SK-N-SH treated with all-trans-retinoic acid at 6 μM for 48 hours (cell line): Measurements from ENCODE around the gene GPC6.

Source experiments
- ARNTL ChIP-seq: fragments of 450-650 bp; formaldehyde crosslinking; IDR thresholded peaks from 2 replicates; pipeline ENCODE4 v1.5.0; 2020; ENCODE audit warnings: low read depth, mild to moderate bottlenecking, moderate library complexity, borderline replicate concordance
- BACH2 ChIP-seq: fragments of 250-450 bp; sonication (Bioruptor Pico); IDR thresholded peaks from 2 replicates; pipeline ENCODE4 v1.9.0; 2021; ENCODE audit warnings: mild to moderate bottlenecking, borderline replicate concordance
- CREB5 ChIP-seq: fragments of 250-450 bp; sonication (Bioruptor Pico); IDR thresholded peaks from 2 replicates; pipeline ENCODE4 v1.5.1; 2020; ENCODE audit warnings: low read depth, mild to moderate bottlenecking, moderate library complexity
- ESRRG ChIP-seq: fragments of 250-450 bp; sonication (Bioruptor Pico); IDR thresholded peaks from 2 replicates; pipeline ENCODE4 v1.6.1; 2021; ENCODE audit warnings: mild to moderate bottlenecking
- ISL1 ChIP-seq: fragments of 250-450 bp; sonication (Bioruptor Pico); IDR thresholded peaks from 2 replicates; pipeline ENCODE4 v2.1.2; 2022; ENCODE audit warnings: mild to moderate bottlenecking, moderate library complexity
- PATZ1 ChIP-seq: fragments of 250-450 bp; sonication (Bioruptor Pico); IDR thresholded peaks from 2 replicates; pipeline ENCODE4 v1.8.0; 2020; ENCODE audit warnings: mild to moderate bottlenecking, moderate library complexity, borderline replicate concordance
- PPARA ChIP-seq: fragments of 250-450 bp; sonication (Bioruptor Pico); IDR thresholded peaks from 2 replicates; pipeline ENCODE4 v1.5.0; 2020; ENCODE audit warnings: mild to moderate bottlenecking, borderline replicate concordance
- RARB ChIP-seq: fragments of 250-450 bp; sonication (Bioruptor Pico); IDR thresholded peaks from 2 replicates; pipeline ENCODE4 v1.8.0; 2021; ENCODE audit warnings: mild to moderate bottlenecking, moderate library complexity
- TOX ChIP-seq: fragments of 250-450 bp; sonication (Bioruptor Pico); IDR thresholded peaks from 2 replicates; pipeline ENCODE4 v1.8.0; 2021; ENCODE audit warnings: mild to moderate bottlenecking, moderate library complexity, borderline replicate concordance
- ZFP3 ChIP-seq: fragments of 250-450 bp; sonication (Bioruptor Pico); IDR thresholded peaks from 2 replicates; pipeline ENCODE4 v1.5.0; 2020; ENCODE audit warnings: mild to moderate bottlenecking, moderate library complexity

GRCh38 chr13:94199135-94199534, 972.5 kb downstream of the GPC6 start:
- TF ChIP-seq PATZ1 (CRISPR knock-in tag): no peak
- TF ChIP-seq ESRRG (CRISPR knock-in tag): no peak
- no peak for TF ChIP-seq ZFP3 (CRISPR knock-in tag)
- TF ChIP-seq ISL1 (CRISPR knock-in tag): no peak
- TF ChIP-seq TOX (CRISPR knock-in tag): no peak
- no peak; the same call in 1 of the 2 replicates for TF ChIP-seq BACH2 (CRISPR knock-in tag)
- TF ChIP-seq PPARA (CRISPR knock-in tag): no peak
- no peak for TF ChIP-seq CREB5 (CRISPR knock-in tag)
- TF ChIP-seq ARNTL: no peak
- TF ChIP-seq RARB: no peak
